ENCODE measurements around the gene PEX3.

DNA sequence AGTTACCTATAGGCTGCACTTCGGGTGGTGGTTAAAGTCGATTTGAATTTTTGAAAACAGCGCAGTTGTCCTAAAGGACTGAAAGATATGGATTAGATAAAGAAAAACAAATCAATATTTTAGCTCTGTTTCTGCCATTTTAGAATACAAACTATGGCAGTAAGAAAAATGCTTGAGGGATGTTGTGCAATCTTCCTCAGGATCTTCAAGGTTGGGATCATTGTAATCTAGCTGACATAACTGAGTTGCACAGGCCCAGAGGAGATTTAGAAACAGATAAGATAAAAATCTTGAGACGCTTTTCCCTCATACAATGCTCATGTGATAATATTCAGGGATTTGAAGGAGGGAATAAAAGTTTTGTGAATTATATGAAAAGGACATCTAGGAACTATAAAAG is 926 bp downstream of the PEX3 start:
- TF ChIP-seq POLR2A (IDR thresholded peaks at IDR 0.05; ENCODE audit: extremely low read depth, insufficient read length): no peak
- TF ChIP-seq MAX (IDR thresholded peaks at IDR 0.05; ENCODE audit: low read depth, low read length): no peak
- TF ChIP-seq CTCF (IDR thresholded peaks at IDR 0.05; ENCODE audit: low read depth, low read length): no peak
